GM12874 (cell line): ENCODE results near the gene CYP26A1.

ENCODE experiments used
- CTCF ChIP-seq: IDR thresholded peaks from 2 replicates; pipeline ENCODE4 v1.5.1; 2011; ENCODE audit warnings: low read depth, mild to moderate bottlenecking, control low read depth, low read length, moderate library complexity; ENCODE audit not compliant: insufficient read depth

The CYP26A1 gene

DNA sequence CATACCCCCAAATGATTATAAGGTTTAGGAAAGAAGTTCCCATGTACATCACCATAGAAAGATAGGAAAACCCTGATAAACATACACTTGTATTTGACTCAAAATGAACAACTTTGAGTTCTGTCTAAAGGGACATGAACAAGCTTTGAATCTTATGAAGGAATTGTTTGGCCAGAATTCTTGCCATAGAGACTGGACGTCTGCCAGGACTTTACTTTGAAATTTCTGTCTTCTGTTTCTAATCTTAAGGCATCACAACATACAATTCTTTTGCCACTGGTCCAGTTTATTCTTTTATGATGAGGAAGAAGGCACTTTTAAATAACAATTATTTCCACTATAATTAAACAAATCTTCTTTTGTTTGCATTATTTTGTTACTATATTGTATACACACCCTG is 39.3 kb upstream of the CYP26A1 start:
- TF ChIP-seq CTCF: no peak

DNA sequence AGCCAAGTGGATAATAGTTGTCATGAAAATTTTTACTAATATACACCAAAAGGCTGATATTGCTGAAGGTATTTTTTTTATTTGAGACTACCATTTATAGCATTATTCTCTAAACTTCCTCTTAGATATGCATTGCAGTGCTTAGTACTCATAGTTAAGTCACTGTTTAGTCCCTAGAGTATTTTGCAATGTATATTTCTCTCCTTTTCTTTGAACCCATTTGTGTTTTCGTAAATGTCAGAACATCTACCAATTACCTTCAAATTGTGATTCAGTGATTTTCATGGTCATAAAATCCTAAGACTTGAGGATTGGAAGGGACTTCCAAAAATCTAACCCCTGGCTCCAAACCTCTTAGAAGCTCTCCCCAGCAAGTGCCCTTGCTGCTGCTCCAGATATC is 34.6 kb upstream of the CYP26A1 start:
- no peak for TF ChIP-seq CTCF

- peak; percentile 47 for TF ChIP-seq CTCF
Observed at GRCh38 chr10:93039721-93040120, 34.0 kb upstream of the CYP26A1 start.

- no peak for TF ChIP-seq CTCF
Observed at GRCh38 chr10:93054486-93054885, 19.2 kb upstream of the CYP26A1 start.

- no peak for TF ChIP-seq CTCF
Observed at GRCh38 chr10:93058139-93058538, 15.6 kb upstream of the CYP26A1 start.

- no peak for TF ChIP-seq CTCF
Observed at GRCh38 chr10:93059975-93060886, 13.5 kb upstream of the CYP26A1 start, which contains the start of gene CYP26C1. TSS of gene CYP26C1 (plus strand) at chr10:93060798. CDS start at chr10:93061264, 466 bp downstream.

DNA sequence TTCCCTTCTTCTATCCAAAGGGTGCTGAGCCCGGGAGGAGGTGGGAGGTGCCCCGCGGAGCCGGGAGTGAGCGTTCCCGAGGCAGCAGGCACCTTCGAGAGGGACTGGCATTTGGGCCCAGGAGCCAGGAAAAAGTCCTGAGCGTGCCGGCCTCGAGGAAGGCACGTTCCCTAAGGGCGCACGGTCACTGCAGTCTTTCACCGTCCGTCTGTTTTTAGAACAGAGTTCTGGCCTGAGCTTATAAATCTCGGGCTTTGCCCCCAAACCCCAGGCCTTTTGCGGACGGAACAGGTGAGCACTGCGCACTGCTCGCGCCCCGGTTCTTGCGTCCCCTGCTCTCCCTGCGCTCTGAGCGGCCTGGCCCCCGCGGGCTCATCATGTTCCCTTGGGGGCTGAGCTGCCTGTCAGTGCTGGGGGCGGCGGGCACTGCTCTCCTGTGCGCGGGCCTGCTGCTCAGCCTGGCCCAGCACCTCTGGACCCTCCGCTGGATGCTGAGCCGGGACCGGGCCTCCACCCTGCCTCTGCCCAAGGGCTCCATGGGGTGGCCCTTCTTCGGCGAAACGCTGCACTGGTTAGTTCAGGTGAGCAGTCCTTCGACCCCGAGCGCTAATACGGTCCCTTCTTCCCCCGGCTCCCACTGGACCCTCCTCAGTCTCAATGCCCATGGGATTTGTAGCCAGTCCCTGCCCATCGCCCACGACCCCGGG is 12.7 kb upstream of the CYP26A1 start:
- TF ChIP-seq CTCF: no peak
